RWPE1 (cell line): ENCODE data around the gene NPBWR2.

Experiments
- CTCF ChIA-PET: fragments of 350-600 bp; sonication (Branson Sonifier 250); formaldehyde crosslinking; extraction: SDS; loops from one replicate; lab custom pipeline; 2021; lab: Yijun Ruan, JAX
- POLR2A ChIA-PET: fragments of 400-600 bp; formaldehyde crosslinking; extraction: SDS; loops from one replicate; lab custom pipeline; 2020; ENCODE audit warnings: antibody characterized with exemption; ENCODE audit not compliant: low non-redundant PET; lab: Yijun Ruan, JAX
- DNase-seq: peaks from one replicate; pipeline ENCODE4 v3.0.0; 2012; ENCODE audit warnings: low spot score
- H3K27ac ChIP-seq: fragments of 450-650 bp; 2 replicates; pipeline ENCODE4 v1.5.1; 2017
- TF ChIP-seq, protein P1 (sequence below): fragments of 450-650 bp; conservative IDR thresholded peaks from 2 replicates; pipeline ENCODE4 v1.5.1; 2017; ENCODE audit warnings: low read depth, mild to moderate bottlenecking

Gene NPBWR2

GRCh38 chr20:64153410-64153809 lies 46.0 kb upstream of the NPBWR2 start:
- TF ChIP-seq, protein P1, sequence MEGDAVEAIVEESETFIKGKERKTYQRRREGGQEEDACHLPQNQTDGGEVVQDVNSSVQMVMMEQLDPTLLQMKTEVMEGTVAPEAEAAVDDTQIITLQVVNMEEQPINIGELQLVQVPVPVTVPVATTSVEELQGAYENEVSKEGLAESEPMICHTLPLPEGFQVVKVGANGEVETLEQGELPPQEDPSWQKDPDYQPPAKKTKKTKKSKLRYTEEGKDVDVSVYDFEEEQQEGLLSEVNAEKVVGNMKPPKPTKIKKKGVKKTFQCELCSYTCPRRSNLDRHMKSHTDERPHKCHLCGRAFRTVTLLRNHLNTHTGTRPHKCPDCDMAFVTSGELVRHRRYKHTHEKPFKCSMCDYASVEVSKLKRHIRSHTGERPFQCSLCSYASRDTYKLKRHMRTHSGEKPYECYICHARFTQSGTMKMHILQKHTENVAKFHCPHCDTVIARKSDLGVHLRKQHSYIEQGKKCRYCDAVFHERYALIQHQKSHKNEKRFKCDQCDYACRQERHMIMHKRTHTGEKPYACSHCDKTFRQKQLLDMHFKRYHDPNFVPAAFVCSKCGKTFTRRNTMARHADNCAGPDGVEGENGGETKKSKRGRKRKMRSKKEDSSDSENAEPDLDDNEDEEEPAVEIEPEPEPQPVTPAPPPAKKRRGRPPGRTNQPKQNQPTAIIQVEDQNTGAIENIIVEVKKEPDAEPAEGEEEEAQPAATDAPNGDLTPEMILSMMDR = no peak
- ChIA-PET CTCF (no interaction called here), POLR2A (no interaction called here)
- no peak for DNase-seq
- no peak overlapping the region for H3K27ac ChIP-seq

DNA sequence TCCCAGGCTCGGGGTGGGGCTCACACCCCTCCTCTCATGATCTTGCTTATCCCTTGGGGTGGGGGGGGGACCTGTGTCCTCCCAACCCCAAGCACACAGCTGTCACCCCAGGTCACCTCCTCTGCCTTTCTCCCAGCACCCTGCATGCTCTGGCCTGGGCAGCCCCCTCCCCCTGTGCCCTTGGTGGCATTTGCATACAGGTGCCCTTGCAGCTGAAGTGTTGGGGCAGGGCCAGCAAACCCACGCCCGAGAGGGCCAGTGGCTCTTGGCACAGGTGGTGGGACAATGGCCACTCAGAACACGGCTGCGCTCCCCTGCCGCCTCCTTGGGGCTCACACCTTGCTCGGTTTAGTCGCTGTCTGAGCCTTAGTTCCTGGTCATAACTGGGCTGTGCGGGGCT lies 45.5 kb upstream of the NPBWR2 start:
- ChIA-PET POLR2A (no interaction called here), CTCF (interaction anchor here (1.0 kb wide), 1 partner anchor 33 kb away, joined by 5 read pairs; no protein-coding TSS in a partner anchor)
- no peak overlapping the region for H3K27ac ChIP-seq
- DNase-seq = no peak
- TF ChIP-seq, protein P1 = no peak

- no peak overlapping the region; the same call in 1 of the 2 replicates for H3K27ac ChIP-seq
- CTCF ChIA-PET = interaction anchor here (0.6 to 1.0 kb wide), 2 partner anchors 32 to 36 kb away, joined by 4 to 5 read pairs; no protein-coding TSS in a partner anchor
These were observed 44.5 kb upstream of the NPBWR2 start for GRCh38 chr20:64151633-64152530.

GRCh38 chr20:64150756-64151632 lies 43.6 kb upstream of the NPBWR2 start:
- TF ChIP-seq, protein P1 = no peak
- DNase-seq = no peak
- CTCF ChIA-PET = interaction anchor here (0.6 to 0.8 kb wide), 2 partner anchors 30 to 37 kb away, joined by 3 to 4 read pairs; no protein-coding TSS in a partner anchor
- POLR2A ChIA-PET = no interaction called here
- no peak overlapping the region for H3K27ac ChIP-seq

More at GRCh38 chr20:64151633-64152530, 44.5 kb upstream of the NPBWR2 start:
- TF ChIP-seq, protein P1 = no peak
- DNase-seq = peak; percentile 98
- POLR2A ChIA-PET = no interaction called here

GRCh38 chr20:64149809-64150560 lies 42.6 kb upstream of the NPBWR2 start:
- ChIA-PET CTCF (interaction anchor here (0.6 kb wide), 1 partner anchor 1947 kb away, joined by 3 read pairs; no protein-coding TSS in a partner anchor), POLR2A (no interaction called here)
- H3K27ac ChIP-seq = no peak overlapping the region
- TF ChIP-seq, protein P1 = no peak
- no peak for DNase-seq
